GM12874 (cell line): ENCODE measurements around the gene EIF2D.

Experiments
- TF ChIP-seq, protein P1 (sequence below): IDR thresholded peaks from 2 replicates; pipeline ENCODE4 v1.5.1; 2011; ENCODE audit warnings: low read depth, mild to moderate bottlenecking, control low read depth, low read length, moderate library complexity; ENCODE audit not compliant: insufficient read depth

EIF2D gene

GRCh38 chr1:206578068-206578977 is 33.9 kb downstream of the EIF2D start:
- TF ChIP-seq, protein P1, sequence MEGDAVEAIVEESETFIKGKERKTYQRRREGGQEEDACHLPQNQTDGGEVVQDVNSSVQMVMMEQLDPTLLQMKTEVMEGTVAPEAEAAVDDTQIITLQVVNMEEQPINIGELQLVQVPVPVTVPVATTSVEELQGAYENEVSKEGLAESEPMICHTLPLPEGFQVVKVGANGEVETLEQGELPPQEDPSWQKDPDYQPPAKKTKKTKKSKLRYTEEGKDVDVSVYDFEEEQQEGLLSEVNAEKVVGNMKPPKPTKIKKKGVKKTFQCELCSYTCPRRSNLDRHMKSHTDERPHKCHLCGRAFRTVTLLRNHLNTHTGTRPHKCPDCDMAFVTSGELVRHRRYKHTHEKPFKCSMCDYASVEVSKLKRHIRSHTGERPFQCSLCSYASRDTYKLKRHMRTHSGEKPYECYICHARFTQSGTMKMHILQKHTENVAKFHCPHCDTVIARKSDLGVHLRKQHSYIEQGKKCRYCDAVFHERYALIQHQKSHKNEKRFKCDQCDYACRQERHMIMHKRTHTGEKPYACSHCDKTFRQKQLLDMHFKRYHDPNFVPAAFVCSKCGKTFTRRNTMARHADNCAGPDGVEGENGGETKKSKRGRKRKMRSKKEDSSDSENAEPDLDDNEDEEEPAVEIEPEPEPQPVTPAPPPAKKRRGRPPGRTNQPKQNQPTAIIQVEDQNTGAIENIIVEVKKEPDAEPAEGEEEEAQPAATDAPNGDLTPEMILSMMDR = no peak

DNA sequence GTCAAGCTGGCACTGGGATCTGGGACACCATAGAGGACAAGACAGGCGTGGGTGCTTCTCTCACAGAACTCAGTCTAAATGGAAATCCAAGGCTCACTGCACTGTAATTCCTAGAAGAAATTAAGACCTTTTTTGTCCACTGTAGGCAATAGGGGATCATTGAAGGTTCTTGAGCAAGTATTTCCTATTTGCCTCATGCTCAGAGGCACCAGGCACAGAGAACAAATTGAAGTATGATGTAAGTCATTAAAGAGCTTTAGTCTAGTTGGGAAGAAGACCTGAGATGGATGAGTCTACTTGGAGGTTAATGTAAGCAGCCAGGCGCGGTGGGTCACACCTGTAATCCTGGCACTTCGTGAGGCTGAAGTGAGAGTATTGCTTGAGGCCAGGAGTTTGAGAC is 34.6 kb downstream of the EIF2D start:
- TF ChIP-seq, protein P1 = no peak

DNA sequence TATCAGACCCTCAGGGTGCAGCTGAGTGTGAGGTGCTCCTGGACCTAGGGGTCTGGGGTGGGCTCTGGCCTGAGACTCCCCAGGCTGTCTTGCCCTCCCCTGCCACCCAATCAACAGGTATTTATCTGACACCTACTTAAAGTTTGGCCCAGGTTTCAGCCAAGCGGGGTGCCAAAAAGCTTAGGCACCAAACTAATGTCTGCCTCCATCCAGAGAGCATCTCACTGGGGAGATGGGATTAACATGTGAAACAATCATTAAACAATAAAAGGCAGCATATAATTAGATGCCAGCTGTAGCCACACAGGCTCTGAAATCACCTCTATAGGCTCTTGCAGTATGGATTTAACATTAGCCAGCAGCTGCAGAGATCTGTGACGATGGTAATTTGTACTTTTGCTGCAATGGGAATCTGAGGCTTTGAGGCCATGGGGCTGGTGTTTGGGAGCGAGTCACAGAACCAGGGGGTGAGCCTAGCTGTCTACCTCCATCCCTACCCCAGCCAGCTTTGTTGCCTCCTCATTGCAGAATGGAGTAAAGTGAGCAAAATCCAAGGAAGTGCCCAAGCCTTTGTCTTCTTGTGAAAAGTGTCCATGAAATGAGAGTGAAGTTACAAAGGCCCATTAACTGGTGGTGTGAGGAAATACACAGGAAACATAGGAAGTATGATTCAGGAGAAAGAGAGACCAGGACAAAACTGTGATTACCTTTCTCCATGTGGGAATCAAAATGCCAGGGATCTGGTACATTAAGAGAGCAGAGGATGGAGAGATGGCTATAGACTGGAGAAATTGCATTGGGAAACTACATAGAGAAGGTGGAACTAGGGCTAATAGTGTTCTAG is 36.1 kb downstream of the EIF2D start:
- TF ChIP-seq, protein P1 = no peak

DNA sequence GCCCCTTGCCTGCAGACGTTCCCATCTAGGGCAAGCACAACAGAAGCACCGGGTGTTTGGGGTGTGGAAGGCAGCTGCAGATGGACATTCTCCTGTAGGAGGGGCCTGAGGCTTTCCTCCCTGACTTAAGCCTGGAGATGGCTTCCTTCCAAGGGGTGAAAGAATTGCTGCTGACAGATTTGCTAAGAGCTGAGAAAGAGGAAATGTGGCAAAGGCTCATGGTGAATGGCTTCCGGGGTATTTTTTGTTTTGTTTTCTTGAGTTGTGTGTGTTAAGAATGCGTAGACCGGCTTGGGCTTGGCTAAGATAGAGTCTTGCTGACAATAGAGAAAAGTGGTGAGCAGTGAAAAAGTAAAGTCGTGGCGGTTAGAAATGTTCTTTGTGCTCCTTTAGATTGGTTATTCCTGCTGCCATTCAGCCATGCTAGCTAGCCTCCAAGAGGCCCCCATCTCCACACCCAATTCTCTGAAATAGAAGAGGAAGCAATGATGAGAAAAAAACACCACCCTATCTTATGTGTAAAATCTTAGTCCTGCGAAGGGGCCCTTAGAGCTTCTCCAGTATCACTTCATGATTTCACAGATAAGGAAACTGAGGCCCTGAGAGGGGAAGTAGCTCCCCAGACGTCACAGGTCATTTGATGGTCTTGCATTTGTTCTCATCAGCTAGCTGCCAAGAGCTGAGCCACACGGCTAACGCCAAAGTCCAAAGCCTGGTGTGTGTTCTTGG is 36.9 kb downstream of the EIF2D start:
- TF ChIP-seq, protein P1 = no peak

- TF ChIP-seq, protein P1 = no peak
These were observed 38.5 kb downstream of the EIF2D start for GRCh38 chr1:206573762-206574161.

GRCh38 chr1:206573319-206573718 is 38.9 kb downstream of the EIF2D start:
- TF ChIP-seq, protein P1 = no peak

DNA sequence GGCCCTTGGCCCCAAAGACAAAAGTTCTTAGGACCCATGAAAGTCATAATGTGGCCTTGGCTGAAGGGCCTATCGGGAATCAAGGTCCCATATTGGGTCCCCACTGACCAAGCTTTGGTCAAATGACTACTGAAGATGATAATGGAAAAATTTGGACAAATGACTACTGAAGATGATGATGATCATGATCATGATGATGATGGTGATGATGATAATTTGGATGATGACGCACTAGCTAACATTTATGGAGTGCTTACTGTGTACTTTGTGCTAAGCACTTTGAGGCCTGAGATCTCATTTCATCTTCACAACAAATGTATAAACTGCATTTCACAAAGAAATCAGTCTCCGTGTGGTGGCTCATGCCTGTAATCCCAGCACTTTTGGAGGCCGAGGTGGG is 39.4 kb downstream of the EIF2D start:
- TF ChIP-seq, protein P1 = no peak
